Karpas-422 (cell line): ENCODE measurements around the gene SUGCT. TPM values are rescaled to one million over a fixed set of nuclear protein-coding genes. Genes with fewer than 3 reads are reported as not detected.

Source experiments
- DNase-seq: peaks from one replicate; pipeline ENCODE4 v3.0.0-alpha.2; 2015
- H2AFZ ChIP-seq: fragments of 200-600 bp; sonication (generic); 2 replicates; pipeline ENCODE4 v1.6.1; 2014; ENCODE audit warnings: antibody characterized with exemption, low read length, mixed read lengths
- H3K27ac ChIP-seq: fragments of 200-600 bp; sonication (generic); 2 replicates; pipeline ENCODE4 v1.5.1; 2014; ENCODE audit warnings: mild to moderate bottlenecking, low read length, moderate library complexity
- H3K27me3 ChIP-seq: fragments of 200-600 bp; sonication (generic); 2 replicates; pipeline ENCODE4 v1.6.1; 2014; ENCODE audit warnings: low read length, mixed read lengths
- H3K36me3 ChIP-seq: fragments of 200-600 bp; sonication (generic); 2 replicates; pipeline ENCODE4 v1.6.1; 2014; ENCODE audit warnings: low read length, mixed read lengths; ENCODE audit not compliant: insufficient read depth
- H3K4me1 ChIP-seq: fragments of 200-600 bp; sonication (generic); 2 replicates; pipeline ENCODE4 v1.6.1; 2014; ENCODE audit warnings: mild to moderate bottlenecking, low read length, mixed read lengths
- H3K4me2 ChIP-seq: fragments of 200-600 bp; sonication (generic); 2 replicates; pipeline ENCODE4 v1.6.1; 2014; ENCODE audit warnings: low read length, low read depth, mild to moderate bottlenecking; ENCODE audit not compliant: poor library complexity, severe bottlenecking
- H3K4me3 ChIP-seq: fragments of 200-600 bp; sonication (generic); 2 replicates; pipeline ENCODE4 v1.5.1; 2014; ENCODE audit warnings: mild to moderate bottlenecking, antibody characterized with exemption, low read length, mixed read lengths
- H3K79me2 ChIP-seq: fragments of 200-600 bp; sonication (generic); 2 replicates; pipeline ENCODE4 v1.6.1; 2014; ENCODE audit warnings: mild to moderate bottlenecking, low read length, mixed read lengths
- H3K9ac ChIP-seq: fragments of 200-600 bp; sonication (generic); 2 replicates; pipeline ENCODE4 v1.6.0; 2014; ENCODE audit warnings: low read length
- H3K9me2 ChIP-seq: fragments of 200-600 bp; sonication (generic), shearing (Covaris generic); replicated peaks from 2 replicates; pipeline ENCODE4 v1.6.0; 2014; ENCODE audit warnings: mild to moderate bottlenecking, low read length, moderate library complexity; ENCODE audit not compliant: insufficient read depth
- H3K9me3 ChIP-seq: fragments of 300-700, 200-600 bp; sonication (generic); 2 replicates; pipeline ENCODE4 v1.6.1; 2014; ENCODE audit warnings: low read length, mixed read lengths
- H4K20me1 ChIP-seq: fragments of 200-600 bp; sonication (generic); 2 replicates; pipeline ENCODE4 v1.6.1; 2014; ENCODE audit warnings: mild to moderate bottlenecking, antibody characterized with exemption, low read length, low read depth; ENCODE audit not compliant: insufficient read depth
- total RNA-seq: library from RNA; depleted of rRNA; stranded (reverse); fragments of >200 nt; shearing (Covaris generic); gene quantifications from 2 replicates; pipeline ENCODE4 v1.2.3, GENCODE V29; 2014; ENCODE audit warnings: low replicate concordance

The SUGCT gene
- total RNA-seq, 1 experiment from 2014 or later, result 0.48 TPM

- no peaks in the 10 kb centered on the region for H3K9me2 ChIP-seq
- H4K20me1 ChIP-seq, result no peaks in the 10 kb centered on the region
- H3K4me3 ChIP-seq, result no peak overlapping the region
- no peak overlapping the region for H2AFZ ChIP-seq
- H3K27ac ChIP-seq, result no peak overlapping the region
- DNase-seq, result no peak
- no peaks in the 10 kb centered on the region for H3K27me3 ChIP-seq
- H3K36me3 ChIP-seq, result no peaks in the 10 kb centered on the region
- H3K4me2 ChIP-seq, result no peak overlapping the region
- H3K9ac ChIP-seq, result no peak overlapping the region
- no peaks in the 10 kb centered on the region for H3K9me3 ChIP-seq
- no peaks in the 10 kb centered on the region for H3K4me1 ChIP-seq
- no peaks in the 10 kb centered on the region for H3K79me2 ChIP-seq
These were observed 391.0 kb downstream of the SUGCT start for GRCh38 chr7:40525764-40526163.

- Histone ChIP-seq H3K27me3 (no peaks in the 10 kb centered on the region), H2AFZ (no peak overlapping the region), H3K36me3 (no peaks in the 10 kb centered on the region), H3K4me3 (no peak overlapping the region), H3K4me1 (no peaks in the 10 kb centered on the region), H3K9ac (no peak overlapping the region), H3K27ac (no peak overlapping the region), H3K4me2 (no peak overlapping the region), H3K9me2 (no peaks in the 10 kb centered on the region), H4K20me1 (no peaks in the 10 kb centered on the region), H3K9me3 (no peaks in the 10 kb centered on the region), H3K79me2 (no peaks in the 10 kb centered on the region)
- DNase-seq, result no peak
These were observed 392.3 kb downstream of the SUGCT start for GRCh38 chr7:40526951-40527715.

GRCh38 chr7:40527723-40528122 is 392.9 kb downstream of the SUGCT start:
- H3K4me2 ChIP-seq, result no peak overlapping the region
- no peaks in the 10 kb centered on the region for H3K4me1 ChIP-seq
- no peaks in the 10 kb centered on the region for H3K9me2 ChIP-seq
- H3K79me2 ChIP-seq, result no peaks in the 10 kb centered on the region
- H3K9ac ChIP-seq, result no peak overlapping the region
- DNase-seq, result no peak
- no peaks in the 10 kb centered on the region for H3K27me3 ChIP-seq
- no peaks in the 10 kb centered on the region for H3K36me3 ChIP-seq
- no peak overlapping the region for H3K4me3 ChIP-seq
- H3K9me3 ChIP-seq, result no peaks in the 10 kb centered on the region
- no peak overlapping the region for H3K27ac ChIP-seq
- H2AFZ ChIP-seq, result no peak overlapping the region
- no peaks in the 10 kb centered on the region for H4K20me1 ChIP-seq

- Histone ChIP-seq H3K36me3 (no peaks in the 10 kb centered on the region), H4K20me1 (no peaks in the 10 kb centered on the region), H3K9me3 (no peaks in the 10 kb centered on the region), H3K79me2 (no peaks in the 10 kb centered on the region), H3K4me2 (no peak overlapping the region), H3K4me3 (no peak overlapping the region), H3K9ac (no peak overlapping the region), H3K9me2 (no peaks in the 10 kb centered on the region), H3K27me3 (no peaks in the 10 kb centered on the region), H3K27ac (no peak overlapping the region), H2AFZ (no peak overlapping the region), H3K4me1 (no peaks in the 10 kb centered on the region)
- DNase-seq, result no peak
These were observed 395.5 kb downstream of the SUGCT start for GRCh38 chr7:40530292-40530691.

GRCh38 chr7:40531956-40532355 is 397.2 kb downstream of the SUGCT start:
- Histone ChIP-seq H3K9ac (no peak overlapping the region), H3K27me3 (no peaks in the 10 kb centered on the region), H3K4me2 (no peak overlapping the region), H3K79me2 (no peaks in the 10 kb centered on the region), H3K9me2 (no peaks in the 10 kb centered on the region), H4K20me1 (no peaks in the 10 kb centered on the region), H3K36me3 (no peaks in the 10 kb centered on the region), H3K27ac (no peak overlapping the region), H3K9me3 (no peaks in the 10 kb centered on the region), H3K4me1 (no peaks in the 10 kb centered on the region), H2AFZ (no peak overlapping the region), H3K4me3 (no peak overlapping the region)
- DNase-seq, result no peak

- Histone ChIP-seq H2AFZ (no peak overlapping the region), H3K9me3 (no peaks in the 10 kb centered on the region), H3K79me2 (no peaks in the 10 kb centered on the region), H4K20me1 (no peaks in the 10 kb centered on the region), H3K9ac (no peak overlapping the region), H3K27me3 (no peaks in the 10 kb centered on the region), H3K4me2 (no peak overlapping the region), H3K4me3 (no peak overlapping the region), H3K4me1 (no peaks in the 10 kb centered on the region), H3K36me3 (no peaks in the 10 kb centered on the region), H3K27ac (no peak overlapping the region), H3K9me2 (no peaks in the 10 kb centered on the region)
- no peak for DNase-seq
These were observed 400.9 kb downstream of the SUGCT start for GRCh38 chr7:40535678-40536077.

GRCh38 chr7:40536421-40536820 is 401.6 kb downstream of the SUGCT start:
- Histone ChIP-seq H3K79me2 (no peaks in the 10 kb centered on the region), H3K9ac (no peak overlapping the region), H3K9me3 (no peaks in the 10 kb centered on the region), H3K27ac (no peak overlapping the region), H3K4me2 (no peak overlapping the region), H3K36me3 (no peaks in the 10 kb centered on the region), H3K27me3 (no peaks in the 10 kb centered on the region), H3K9me2 (no peaks in the 10 kb centered on the region), H3K4me1 (no peaks in the 10 kb centered on the region), H2AFZ (no peak overlapping the region), H4K20me1 (no peaks in the 10 kb centered on the region), H3K4me3 (no peak overlapping the region)
- no peak for DNase-seq

GRCh38 chr7:40538281-40538680 is 403.5 kb downstream of the SUGCT start:
- DNase-seq, result no peak
- Histone ChIP-seq H3K27ac (no peak overlapping the region), H3K9ac (no peak overlapping the region), H4K20me1 (no peaks in the 10 kb centered on the region), H3K79me2 (no peaks in the 10 kb centered on the region), H2AFZ (no peak overlapping the region), H3K9me2 (no peaks in the 10 kb centered on the region), H3K4me1 (no peaks in the 10 kb centered on the region), H3K36me3 (no peaks in the 10 kb centered on the region), H3K4me2 (no peak overlapping the region), H3K27me3 (no peaks in the 10 kb centered on the region), H3K4me3 (no peak overlapping the region), H3K9me3 (no peaks in the 10 kb centered on the region)
